Measurements from ENCODE around the gene TMEM200A. TPM values are rescaled to one million over a fixed set of nuclear protein-coding genes. Genes with fewer than 3 reads are reported as not detected.

TMEM200A gene
- polyA plus RNA-seq, 1 donor from 2014 or later: 31.3 TPM

DNA sequence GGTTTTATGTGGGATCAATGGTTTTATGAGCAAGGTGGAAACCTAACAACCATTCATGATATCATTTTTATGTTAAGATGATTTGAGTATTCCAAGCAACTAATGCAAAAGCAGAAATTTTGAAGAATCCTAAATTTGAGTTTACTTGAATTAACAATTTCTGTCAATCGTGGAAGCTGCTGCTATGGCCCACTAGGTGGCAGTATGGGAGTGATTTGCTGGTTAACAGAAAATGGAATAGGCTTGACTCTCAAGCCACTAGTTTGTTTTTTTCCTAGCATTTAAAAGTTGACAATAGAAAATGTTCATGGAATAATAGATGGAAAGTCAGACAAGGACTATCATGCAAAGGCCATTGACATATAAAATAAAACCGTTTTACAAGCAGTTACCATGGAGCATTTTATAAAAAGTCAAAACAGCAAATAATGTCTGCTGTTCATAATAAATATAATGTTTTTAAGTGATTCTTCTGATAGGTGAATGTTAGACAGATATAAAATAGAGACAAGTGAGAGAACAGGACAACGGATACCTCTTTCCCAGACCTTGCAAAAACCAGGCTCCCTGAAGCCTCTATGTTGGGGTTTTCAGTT, 43.0 kb upstream of the TMEM200A start:
- TF ChIP-seq POLR2AphosphoS5 (IDR thresholded peaks at IDR 0.05) (no peak), REST (IDR thresholded peaks at IDR 0.05; ENCODE audit: borderline replicate concordance) (no peak), CTCF (IDR thresholded peaks at IDR 0.05; ENCODE audit: poor library complexity, severe bottlenecking) (peak; percentile 92), EZH2 (IDR thresholded peaks at IDR 0.05; ENCODE audit: borderline replicate concordance, insufficient read depth, low read length, poor library complexity, severe bottlenecking) (no peak), RAD21 (conservative IDR thresholded peaks at IDR 0.05) (peak; percentile 94), SMC3 (conservative IDR thresholded peaks at IDR 0.05; ENCODE audit: poor library complexity) (peak; percentile 95)
- Histone ChIP-seq H2AFZ (ENCODE audit: low read depth, low read length) (no peak overlapping the region), H3K27ac (ENCODE audit: low read length) (no peak overlapping the region), H3F3A (ENCODE audit: insufficient read depth, low read length, poor library complexity, severe bottlenecking) (no peaks in the 10 kb centered on the region), H3K9me3 (ENCODE audit: low read length) (no peaks in the 10 kb centered on the region), H4K20me1 (ENCODE audit: insufficient read depth) (no peaks in the 10 kb centered on the region), H3K9me2 (ENCODE audit: insufficient read depth, low read length) (no peaks in the 10 kb centered on the region), H3K79me2 (replicated peaks; ENCODE audit: insufficient read depth, low read length) (no peaks in the 10 kb centered on the region), H3K9ac (ENCODE audit: low read length) (no peak overlapping the region), H3K36me3 (ENCODE audit: insufficient read depth, low read length) (no peaks in the 10 kb centered on the region), H3K4me3 (ENCODE audit: low read length) (no peak overlapping the region), H3K27me3 (ENCODE audit: insufficient read depth, low read depth, low read length) (no peaks in the 10 kb centered on the region), H3K4me2 (ENCODE audit: low read length) (no peak overlapping the region)

DNA sequence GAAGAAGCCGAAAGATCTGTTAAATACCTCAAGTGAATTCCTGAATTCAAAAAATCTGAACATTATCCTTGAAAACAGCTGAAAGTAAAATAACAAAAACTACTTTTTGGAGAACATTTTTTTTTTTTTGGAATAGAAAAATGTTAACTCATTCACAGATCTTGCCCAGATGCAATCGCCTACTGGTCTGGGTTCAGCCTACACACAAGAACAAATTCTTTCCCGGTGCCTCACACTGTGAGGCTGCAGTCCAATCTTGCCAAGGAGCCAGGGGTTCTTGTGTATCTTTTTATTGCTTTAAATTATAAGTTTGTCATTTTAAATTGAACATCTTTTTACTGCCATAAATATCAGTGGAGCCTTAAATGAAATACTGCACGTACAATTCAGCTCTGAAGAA, 41.2 kb upstream of the TMEM200A start:
- Histone ChIP-seq H3K27ac (ENCODE audit: low read length) (no peak overlapping the region), H3K79me2 (replicated peaks; ENCODE audit: insufficient read depth, low read length) (no peaks in the 10 kb centered on the region), H3K9me2 (ENCODE audit: insufficient read depth, low read length) (no peaks in the 10 kb centered on the region), H3K9ac (ENCODE audit: low read length) (no peak overlapping the region), H4K20me1 (ENCODE audit: insufficient read depth) (no peaks in the 10 kb centered on the region), H3K27me3 (ENCODE audit: insufficient read depth, low read depth, low read length) (no peaks in the 10 kb centered on the region), H3F3A (ENCODE audit: insufficient read depth, low read length, poor library complexity, severe bottlenecking) (no peaks in the 10 kb centered on the region), H2AFZ (ENCODE audit: low read depth, low read length) (no peak overlapping the region), H3K36me3 (ENCODE audit: insufficient read depth, low read length) (no peaks in the 10 kb centered on the region), H3K9me3 (ENCODE audit: low read length) (no peaks in the 10 kb centered on the region), H3K4me3 (ENCODE audit: low read length) (no peak overlapping the region), H3K4me2 (ENCODE audit: low read length) (no peak overlapping the region)
- TF ChIP-seq EZH2 (IDR thresholded peaks at IDR 0.05; ENCODE audit: borderline replicate concordance, insufficient read depth, low read length, poor library complexity, severe bottlenecking) (no peak), POLR2AphosphoS5 (IDR thresholded peaks at IDR 0.05) (no peak), CTCF (IDR thresholded peaks at IDR 0.05; ENCODE audit: poor library complexity, severe bottlenecking) (no peak), EP300 (conservative IDR thresholded peaks at IDR 0.05; ENCODE audit: poor library complexity, severe bottlenecking) (no peak), SMC3 (conservative IDR thresholded peaks at IDR 0.05; ENCODE audit: poor library complexity) (no peak), RAD21 (conservative IDR thresholded peaks at IDR 0.05) (no peak), MXI1 (conservative IDR thresholded peaks at IDR 0.05; ENCODE audit: poor library complexity, severe bottlenecking) (no peak), TAF1 (IDR thresholded peaks at IDR 0.05; ENCODE audit: low read depth) (no peak), REST (IDR thresholded peaks at IDR 0.05; ENCODE audit: borderline replicate concordance) (no peak)

Measured in neural cell (in vitro differentiated cells).